Measurements from ENCODE around the gene SPATA33. TPM values are rescaled to one million over a fixed set of nuclear protein-coding genes. Genes with fewer than 3 reads are reported as not detected.
A peak's percentile ranks its signal among the peaks of the same experiment; 100 is the strongest.

SPATA33 gene
- total RNA-seq, 1 experiment from 2014 or later, result 17.4 TPM

DNA sequence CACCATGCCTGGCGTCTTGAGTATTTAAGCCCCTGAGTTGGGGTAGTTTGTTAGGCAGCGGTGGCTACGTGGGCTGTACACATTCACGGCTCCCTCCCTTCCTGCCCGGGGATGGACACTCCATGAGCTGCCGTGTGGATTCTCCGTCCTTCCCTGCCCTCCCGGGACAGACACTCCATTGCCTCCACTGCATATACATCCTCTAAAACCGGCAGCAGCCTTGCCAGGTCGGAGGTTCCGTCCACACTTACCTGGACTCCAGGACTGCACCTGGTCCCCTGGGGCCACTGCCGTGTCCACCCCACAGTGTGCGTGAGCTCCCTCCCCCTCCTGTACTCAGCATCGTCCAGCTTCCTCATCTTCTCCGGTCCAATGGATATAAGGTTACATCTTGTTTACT, 47.4 kb downstream of the SPATA33 start:
- H3K56ac ChIP-seq (ENCODE audit: insufficient read length, low read depth, low read length), result no peak overlapping the region
- WGBS (ENCODE audit: extremely low coverage, insufficient read length, low lambda C conversion rate), result no CpG with 5 or more reads among the region's 15 CpGs
- H3K4me1 ChIP-seq (ENCODE audit: insufficient read depth, low read length), result no peaks in the 10 kb centered on the region
- no peak overlapping the region for H2BK15ac ChIP-seq (ENCODE audit: low read depth, low read length)
- no peak for DNase-seq
- H3K4ac ChIP-seq (ENCODE audit: low read depth, low read length), result no peak overlapping the region
- no peaks in the 10 kb centered on the region for H3K79me2 ChIP-seq (ENCODE audit: insufficient read depth, low read length)
- no peak overlapping the region for H2AFZ ChIP-seq (ENCODE audit: low read length)
- H3K9ac ChIP-seq (ENCODE audit: extremely low read depth, insufficient read length, low read length), result no peak overlapping the region
- H3K4me2 ChIP-seq (ENCODE audit: insufficient read depth, insufficient read length, low read length), result no peak overlapping the region
- H2BK120ac ChIP-seq (ENCODE audit: low read depth, low read length, poor library complexity, severe bottlenecking), result no peak overlapping the region
- Mint-ChIP-seq H3K9me3 (no peaks in the 10 kb centered on the region), H3K36me3 (ENCODE audit: insufficient read depth in 1 of 3, low read depth in 3 of 3) (no peaks in the 10 kb centered on the region), H3K4me3 (peak overlapping the region in 1 of 2 experiments; percentile 38; a peak in 1 of 5 replicates), H3K4me1 (peaks cover 15 to 19% of the 10 kb centered on the region in 2 experiments), H3K27ac (no peak overlapping the region), H3K27me3 (ENCODE audit: low read depth) (peaks cover 29% of the 10 kb centered on the region)
- H3K27me3 ChIP-seq (ENCODE audit: insufficient read depth, low read length), result no peaks in the 10 kb centered on the region
- no peak overlapping the region for H3T11ph ChIP-seq (ENCODE audit: low read length)
- H3K79me1 ChIP-seq (ENCODE audit: insufficient read depth, low read depth, low read length, poor library complexity, severe bottlenecking), result no peaks in the 10 kb centered on the region
- no peak overlapping the region for H3K27ac ChIP-seq (ENCODE audit: insufficient read length, low read depth, low read length)
- TF ChIP-seq, protein P1, sequence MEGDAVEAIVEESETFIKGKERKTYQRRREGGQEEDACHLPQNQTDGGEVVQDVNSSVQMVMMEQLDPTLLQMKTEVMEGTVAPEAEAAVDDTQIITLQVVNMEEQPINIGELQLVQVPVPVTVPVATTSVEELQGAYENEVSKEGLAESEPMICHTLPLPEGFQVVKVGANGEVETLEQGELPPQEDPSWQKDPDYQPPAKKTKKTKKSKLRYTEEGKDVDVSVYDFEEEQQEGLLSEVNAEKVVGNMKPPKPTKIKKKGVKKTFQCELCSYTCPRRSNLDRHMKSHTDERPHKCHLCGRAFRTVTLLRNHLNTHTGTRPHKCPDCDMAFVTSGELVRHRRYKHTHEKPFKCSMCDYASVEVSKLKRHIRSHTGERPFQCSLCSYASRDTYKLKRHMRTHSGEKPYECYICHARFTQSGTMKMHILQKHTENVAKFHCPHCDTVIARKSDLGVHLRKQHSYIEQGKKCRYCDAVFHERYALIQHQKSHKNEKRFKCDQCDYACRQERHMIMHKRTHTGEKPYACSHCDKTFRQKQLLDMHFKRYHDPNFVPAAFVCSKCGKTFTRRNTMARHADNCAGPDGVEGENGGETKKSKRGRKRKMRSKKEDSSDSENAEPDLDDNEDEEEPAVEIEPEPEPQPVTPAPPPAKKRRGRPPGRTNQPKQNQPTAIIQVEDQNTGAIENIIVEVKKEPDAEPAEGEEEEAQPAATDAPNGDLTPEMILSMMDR (conservative IDR thresholded peaks at IDR 0.05), result no peak
- H3K23me2 ChIP-seq (ENCODE audit: insufficient read length, low read depth, low read length, poor library complexity, severe bottlenecking), result peaks cover 11% of the 10 kb centered on the region
- no peak overlapping the region for H4K91ac ChIP-seq (ENCODE audit: insufficient read length, low read depth, low read length)
- no peak overlapping the region for H3K23ac ChIP-seq (ENCODE audit: insufficient read length, low read depth, low read length)
- H4K8ac ChIP-seq (replicated peaks; ENCODE audit: insufficient read length, low read depth, low read length), result no peak overlapping the region
- H3K14ac ChIP-seq (ENCODE audit: insufficient read depth, low read length), result no peak overlapping the region
- no peak overlapping the region for H2AK5ac ChIP-seq (ENCODE audit: insufficient read length, low read length)
- H4K20me1 ChIP-seq (ENCODE audit: control insufficient read depth, insufficient read depth, insufficient read length), result no peaks in the 10 kb centered on the region
- no peak overlapping the region for H2BK20ac ChIP-seq (ENCODE audit: low read depth, low read length, poor library complexity, severe bottlenecking)
- no peak overlapping the region for H2BK12ac ChIP-seq (ENCODE audit: insufficient read length, low read depth, low read length)
- no peak overlapping the region for H4K5ac ChIP-seq (ENCODE audit: insufficient read length, low read depth, low read length)
- no peak overlapping the region for H2BK5ac ChIP-seq (ENCODE audit: insufficient read length, low read length)
- no peaks in the 10 kb centered on the region for H3K9me3 ChIP-seq (ENCODE audit: control insufficient read depth, low read depth, low read length)
- H3K18ac ChIP-seq (ENCODE audit: insufficient read length, low read depth, low read length), result no peak overlapping the region
